Measurements from ENCODE around the gene IL12RB2. TPM values are rescaled to one million over a fixed set of nuclear protein-coding genes. Genes with fewer than 3 reads are reported as not detected.
"Not testable (repeated sequence)": the region's sequence is repeated elsewhere in the genome, so short reads cannot be mapped to it uniquely, and the experiment has no call there.

Gene IL12RB2
- total and polyA plus RNA-seq, 2 donors: 1.3 to 4.6 TPM

DNA sequence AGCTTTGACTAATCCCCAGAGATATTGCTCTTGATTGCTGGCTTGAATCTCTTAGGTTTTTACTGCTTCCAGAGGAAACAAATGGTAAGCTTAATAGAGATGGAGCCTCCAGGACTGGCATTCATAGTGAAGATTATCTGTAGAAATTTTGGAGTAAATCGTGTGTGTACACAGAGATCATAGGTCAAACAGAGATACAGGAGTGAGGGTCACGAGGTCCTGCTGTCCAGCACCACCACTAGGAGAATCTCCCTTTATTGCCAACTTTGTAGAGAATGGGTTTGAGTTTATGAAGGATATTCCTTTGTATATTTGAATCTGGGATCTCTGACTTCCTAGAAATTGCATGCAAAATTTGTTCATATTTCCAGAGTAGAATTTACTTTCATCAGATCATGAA, 130.3 kb downstream of the IL12RB2 start:
- H3K4me1 ChIP-seq (ENCODE audit: control insufficient read depth in 2 of 2, insufficient read depth in 2 of 2, low read length in 2 of 2): peaks cover 0 to 6% of the 10 kb centered on the region in 2 donors
- H3K27me3 ChIP-seq (ENCODE audit: control insufficient read depth in 2 of 2, insufficient read depth in 1 of 2, low read length in 1 of 2): no peaks in the 10 kb centered on the region
- H3K4me3 ChIP-seq (ENCODE audit: low read length in 2 of 2): no peak overlapping the region
- H3K36me3 ChIP-seq (ENCODE audit: control insufficient read depth in 2 of 2, insufficient read depth in 2 of 2, low read length in 1 of 2): no peaks in the 10 kb centered on the region
- H3K27ac ChIP-seq (ENCODE audit: low read depth in 1 of 2, low read length in 1 of 2): no peak overlapping the region
- 96% methylated on average over 2 of the region's 2 CpGs for WGBS
- DNase-seq (ENCODE audit: low read depth in 6 of 9, low spot score in 9 of 9): no peak
- no peaks in the 10 kb centered on the region for H3K9me3 ChIP-seq (ENCODE audit: control insufficient read depth in 2 of 2, insufficient read depth in 1 of 2, low read length in 1 of 2)

DNA sequence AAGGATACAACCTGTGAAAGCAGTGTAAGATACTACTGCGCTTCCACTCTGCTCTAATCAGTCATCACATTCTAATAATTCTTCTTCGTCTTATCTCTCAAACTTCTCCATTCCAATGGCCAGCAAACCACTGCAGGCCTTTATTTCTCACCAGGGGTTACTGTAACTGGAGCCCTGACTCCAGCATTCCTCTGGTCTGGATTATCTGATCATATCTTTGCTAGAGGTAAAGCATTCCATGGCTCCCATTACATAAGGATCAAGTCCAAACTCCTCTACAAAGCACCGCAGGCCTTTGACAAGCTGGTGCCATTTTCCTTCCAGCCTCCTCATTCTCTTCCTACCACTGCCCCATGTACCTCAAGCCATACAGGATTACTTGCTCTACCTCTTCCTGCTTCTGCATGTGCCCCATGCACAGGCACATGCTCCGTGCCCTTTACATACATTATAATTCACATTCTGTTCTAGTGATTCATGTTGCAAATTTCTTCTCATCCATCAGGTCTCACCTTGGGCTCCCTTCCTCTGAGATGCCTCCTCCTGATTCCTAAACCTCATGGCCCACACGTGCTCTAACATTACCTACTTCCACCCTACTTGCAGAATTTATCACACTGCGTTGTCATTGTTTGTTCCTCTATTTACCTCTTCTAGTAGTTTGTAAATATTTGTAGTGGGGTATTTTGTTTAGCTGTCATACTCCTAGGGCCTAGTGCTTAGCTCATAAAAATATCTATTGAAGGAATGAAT, 131.8 kb downstream of the IL12RB2 start:
- Histone ChIP-seq H3K27me3 (ENCODE audit: control insufficient read depth in 2 of 2, insufficient read depth in 1 of 2, low read length in 1 of 2) (no peaks in the 10 kb centered on the region), H3K4me1 (ENCODE audit: control insufficient read depth in 2 of 2, insufficient read depth in 2 of 2, low read length in 2 of 2) (no peaks in the 10 kb centered on the region), H3K27ac (ENCODE audit: low read depth in 1 of 2, low read length in 1 of 2) (no peak overlapping the region), H3K9me3 (ENCODE audit: control insufficient read depth in 2 of 2, insufficient read depth in 1 of 2, low read length in 1 of 2) (no peaks in the 10 kb centered on the region), H3K4me3 (ENCODE audit: low read length in 2 of 2) (no peak overlapping the region), H3K36me3 (ENCODE audit: control insufficient read depth in 2 of 2, insufficient read depth in 2 of 2, low read length in 1 of 2) (no peaks in the 10 kb centered on the region)
- no peak for DNase-seq (ENCODE audit: low read depth in 6 of 9, low spot score in 9 of 9)
- 98% methylated on average over 6 of the region's 6 CpGs for WGBS

DNA sequence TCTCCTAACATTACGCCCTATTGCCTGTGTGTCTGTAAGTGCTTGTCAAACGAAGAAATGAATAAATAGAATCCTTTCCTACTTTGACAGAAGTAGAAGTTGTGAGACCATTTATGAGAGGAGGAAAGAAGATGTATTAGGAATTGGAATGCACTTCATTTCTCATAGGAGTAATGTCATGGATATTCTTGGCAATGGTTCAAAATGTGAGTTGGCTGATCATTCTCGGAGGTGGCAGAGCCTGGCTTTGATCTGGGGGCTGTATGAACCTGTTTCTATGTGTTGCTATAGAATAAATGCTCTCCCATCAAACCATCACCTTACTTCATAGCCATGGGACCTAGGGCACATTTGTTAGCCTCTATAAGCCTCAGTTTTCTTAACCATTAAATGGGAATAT, 132.7 kb downstream of the IL12RB2 start:
- no peak overlapping the region for H3K27ac ChIP-seq (ENCODE audit: low read depth in 1 of 2, low read length in 1 of 2)
- H3K27me3 ChIP-seq (ENCODE audit: control insufficient read depth in 2 of 2, insufficient read depth in 1 of 2, low read length in 1 of 2): no peaks in the 10 kb centered on the region
- H3K9me3 ChIP-seq (ENCODE audit: control insufficient read depth in 2 of 2, insufficient read depth in 1 of 2, low read length in 1 of 2): no peaks in the 10 kb centered on the region
- H3K4me3 ChIP-seq (ENCODE audit: low read length in 2 of 2): no peak overlapping the region
- WGBS: 96% methylated on average over 3 of the region's 3 CpGs
- no peak for DNase-seq (ENCODE audit: low read depth in 6 of 9, low spot score in 9 of 9)
- no peaks in the 10 kb centered on the region for H3K4me1 ChIP-seq (ENCODE audit: control insufficient read depth in 2 of 2, insufficient read depth in 2 of 2, low read length in 2 of 2)
- no peaks in the 10 kb centered on the region for H3K36me3 ChIP-seq (ENCODE audit: control insufficient read depth in 2 of 2, insufficient read depth in 2 of 2, low read length in 1 of 2)

DNA sequence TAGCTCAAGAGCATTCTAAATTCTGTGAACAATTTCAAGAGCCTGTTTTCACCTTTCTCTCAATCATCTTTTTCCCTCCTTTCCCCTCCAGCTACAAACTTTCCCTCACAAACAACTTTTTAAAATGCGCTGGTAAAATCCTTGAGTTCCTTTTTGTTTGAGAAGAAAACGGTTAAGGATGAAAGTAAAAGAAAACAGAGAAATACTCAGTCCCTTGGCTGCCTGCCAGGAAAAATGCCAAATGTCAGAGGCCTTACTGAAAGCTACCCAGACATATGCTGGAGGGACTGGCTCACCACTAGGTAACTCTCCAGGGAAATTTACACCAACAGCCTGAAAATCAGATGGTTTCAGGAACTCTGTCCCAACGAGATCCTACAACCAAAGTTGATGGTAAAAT, 133.5 kb downstream of the IL12RB2 start:
- H3K27ac ChIP-seq (ENCODE audit: low read depth in 1 of 2, low read length in 1 of 2): no peak overlapping the region
- DNase-seq (ENCODE audit: low read depth in 6 of 9, low spot score in 9 of 9): peak in 1 of 9 donors; percentile 52

DNA sequence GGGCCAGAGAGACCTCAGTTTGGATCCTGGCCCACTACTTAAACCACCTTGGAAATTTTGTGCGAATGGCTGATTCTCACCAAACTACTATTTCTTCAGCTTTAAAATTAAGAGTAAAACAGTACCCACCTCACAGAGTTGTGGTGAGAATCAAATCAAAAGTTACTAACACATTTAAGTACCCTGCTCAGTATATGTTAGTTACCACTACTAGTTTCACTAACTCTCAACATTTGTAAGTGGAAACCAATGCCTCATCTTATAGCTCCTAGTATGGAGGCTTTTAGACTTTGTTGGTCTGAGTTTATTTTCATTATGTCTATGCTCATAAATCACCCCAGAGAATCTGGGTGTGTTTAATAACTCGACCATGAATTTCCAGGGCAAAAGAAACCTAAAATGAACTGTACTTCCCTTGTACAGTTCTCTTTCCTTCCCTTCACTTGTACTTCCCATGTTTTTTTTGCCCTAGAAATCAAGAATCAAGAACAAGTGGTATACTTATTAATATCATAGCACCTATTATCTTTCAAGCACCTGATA, 134.1 kb downstream of the IL12RB2 start:
- H3K27me3 ChIP-seq (ENCODE audit: control insufficient read depth in 2 of 2, insufficient read depth in 1 of 2, low read length in 1 of 2): no peaks in the 10 kb centered on the region
- H3K4me3 ChIP-seq (ENCODE audit: low read length in 2 of 2): no peak overlapping the region
- no peaks in the 10 kb centered on the region for H3K9me3 ChIP-seq (ENCODE audit: control insufficient read depth in 2 of 2, insufficient read depth in 1 of 2, low read length in 1 of 2)
- 87% methylated on average over 2 of the region's 2 CpGs for WGBS
- no peaks in the 10 kb centered on the region for H3K4me1 ChIP-seq (ENCODE audit: control insufficient read depth in 2 of 2, insufficient read depth in 2 of 2, low read length in 2 of 2)
- no peaks in the 10 kb centered on the region for H3K36me3 ChIP-seq (ENCODE audit: control insufficient read depth in 2 of 2, insufficient read depth in 2 of 2, low read length in 1 of 2)
- H3K27ac ChIP-seq (ENCODE audit: low read depth in 1 of 2, low read length in 1 of 2): no peak overlapping the region
- DNase-seq (ENCODE audit: low read depth in 6 of 9, low spot score in 9 of 9): no peak

More for the DNA sequence above, 133.5 kb downstream of the IL12RB2 start:
- Histone ChIP-seq H3K4me3 (ENCODE audit: low read length in 2 of 2) (no peak overlapping the region), H3K36me3 (ENCODE audit: control insufficient read depth in 2 of 2, insufficient read depth in 2 of 2, low read length in 1 of 2) (no peaks in the 10 kb centered on the region), H3K27me3 (ENCODE audit: control insufficient read depth in 2 of 2, insufficient read depth in 1 of 2, low read length in 1 of 2) (no peaks in the 10 kb centered on the region), H3K4me1 (ENCODE audit: control insufficient read depth in 2 of 2, insufficient read depth in 2 of 2, low read length in 2 of 2) (no peaks in the 10 kb centered on the region), H3K9me3 (ENCODE audit: control insufficient read depth in 2 of 2, insufficient read depth in 1 of 2, low read length in 1 of 2) (no peaks in the 10 kb centered on the region)
- 12% methylated on average over 3 of the region's 3 CpGs for WGBS

DNA sequence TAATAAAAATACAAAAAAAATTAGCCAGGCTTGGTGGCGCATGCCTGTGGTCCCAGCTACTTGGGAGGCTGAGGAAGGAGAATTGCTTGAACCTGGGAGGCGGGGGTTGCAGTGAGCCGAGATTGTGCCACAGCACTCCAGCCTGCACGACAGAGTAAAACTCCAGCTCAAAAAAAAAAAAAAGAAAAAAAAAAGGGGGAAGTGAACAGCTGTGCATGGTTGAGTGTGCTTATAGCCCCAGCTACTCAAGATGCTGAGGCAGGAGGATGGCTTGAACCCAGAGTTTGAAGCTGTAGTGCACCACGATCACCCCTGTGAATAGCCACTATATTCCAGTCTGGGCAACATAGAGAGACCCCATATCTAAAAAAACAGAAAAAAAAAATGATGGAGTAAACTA, 138.3 kb downstream of the IL12RB2 start:
- H3K27ac ChIP-seq (ENCODE audit: low read depth in 1 of 2, low read length in 1 of 2); H3K27me3 ChIP-seq (ENCODE audit: control insufficient read depth in 2 of 2, insufficient read depth in 1 of 2, low read length in 1 of 2); H3K9me3 ChIP-seq (ENCODE audit: control insufficient read depth in 2 of 2, insufficient read depth in 1 of 2, low read length in 1 of 2); DNase-seq (ENCODE audit: low read depth in 6 of 9, low spot score in 9 of 9); H3K4me3 ChIP-seq (ENCODE audit: low read length in 2 of 2); H3K36me3 ChIP-seq (ENCODE audit: control insufficient read depth in 2 of 2, insufficient read depth in 2 of 2, low read length in 1 of 2); H3K4me1 ChIP-seq (ENCODE audit: control insufficient read depth in 2 of 2, insufficient read depth in 2 of 2, low read length in 2 of 2): not testable (repeated sequence)
- 58% methylated on average over 5 of the region's 5 CpGs for WGBS

Other genes starting within 250 kb of the IL12RB2 start
- not detected for gene C1orf141, start 172.9 kb upstream of the IL12RB2 start, total RNA-seq
- gene C1orf141, start 172.9 kb upstream of the IL12RB2 start, polyA plus RNA-seq: 0.05 TPM
- 0.57 TPM for gene IL23R, start 141.4 kb upstream of the IL12RB2 start, total RNA-seq
- gene IL23R, start 141.4 kb upstream of the IL12RB2 start, polyA plus RNA-seq: 0.14 TPM
- 246 TPM for gene SERBP1, start 122.5 kb downstream of the IL12RB2 start, total RNA-seq
- gene SERBP1, start 122.5 kb downstream of the IL12RB2 start, polyA plus RNA-seq: 132 TPM